Measurements from ENCODE around the gene SLC1A3. TPM values are rescaled to one million over a fixed set of nuclear protein-coding genes. Genes with fewer than 3 reads are reported as not detected.

Gene SLC1A3
- total RNA-seq, 1 donor from 2014 or later = 8.5 TPM

GRCh38 chr5:36735891-36736290, 129.5 kb downstream of the SLC1A3 start:
- TF ChIP-seq CTCF (IDR thresholded peaks at IDR 0.05) = no peak
- TF ChIP-seq EZH2phosphoT487 (IDR thresholded peaks at IDR 0.05) = no peak
- TF ChIP-seq EZH2 (IDR thresholded peaks at IDR 0.05) = no peak
- H3K36me3 Mint-ChIP-seq = no peaks in the 10 kb centered on the region
- no peaks in the 10 kb centered on the region for H3K4me1 ChIP-seq
- H3K79me2 ChIP-seq (ENCODE audit: low read depth) = no peaks in the 10 kb centered on the region
- H3K27ac Mint-ChIP-seq = no peak overlapping the region
- no peak for DNase-seq (ENCODE audit: low spot score)
- H3K36me3 ChIP-seq = no peaks in the 10 kb centered on the region
- no peaks in the 10 kb centered on the region for H3F3A ChIP-seq (ENCODE audit: low read depth)
- H3K4me3 ChIP-seq = no peak overlapping the region
- no peaks in the 10 kb centered on the region for H3K9me3 ChIP-seq (ENCODE audit: low read depth)
- H3K9me3 Mint-ChIP-seq = no peaks in the 10 kb centered on the region
- H3K27me3 ChIP-seq = no peaks in the 10 kb centered on the region
- H3K4me3 Mint-ChIP-seq = no peak overlapping the region
- peaks cover 7% of the 10 kb centered on the region for H3K27me3 Mint-ChIP-seq (ENCODE audit: insufficient read depth, low read depth)
- H3K27ac ChIP-seq = no peak overlapping the region
- no peaks in the 10 kb centered on the region for H3K4me1 Mint-ChIP-seq
- no peaks in the 10 kb centered on the region for H4K20me1 ChIP-seq (ENCODE audit: low read depth)
- no peak overlapping the region for H3K4me2 ChIP-seq
- H2AFZ ChIP-seq (replicated peaks) = no peak overlapping the region
- no peak overlapping the region for H3K9ac ChIP-seq

Small RNAs within 50 kb of the gene (small RNA-seq; reads per million reads assigned to genes)
- not detected for gene AC010631.1
